ENCODE data around the gene SPNS2. TPM values are rescaled to one million over a fixed set of nuclear protein-coding genes. Genes with fewer than 3 reads are reported as not detected.

The SPNS2 gene
- total and polyA plus RNA-seq, 4 donors = 4.0 to 9.0 (median 5.2) TPM

GRCh38 chr17:4553669-4554068 is 55.0 kb downstream of the SPNS2 start:
- H3K9ac ChIP-seq (ENCODE audit: low read depth in 1 of 2, low read length in 2 of 2) = no peak overlapping the region
- DNase-seq (ENCODE audit: low spot score) = no peak

More at GRCh38 chr17:4553669-4554068, 55.0 kb downstream of the SPNS2 start:
- Histone ChIP-seq H3K27me3 (ENCODE audit: control insufficient read depth in 4 of 4, insufficient read depth in 4 of 4, low read length in 3 of 4) (no peaks in the 10 kb centered on the region), H3K4me1 (ENCODE audit: control insufficient read depth in 4 of 4, insufficient read depth in 4 of 4, low read length in 3 of 4) (peaks cover 2 to 21% (median 12%) of the 10 kb centered on the region in 4 donors), H3K4me3 (ENCODE audit: low read depth in 1 of 3, low read length in 3 of 3) (no peak overlapping the region), H3K9me3 (ENCODE audit: control insufficient read depth in 4 of 4, low read length in 3 of 4) (no peaks in the 10 kb centered on the region), H3K27ac (ENCODE audit: low read depth in 1 of 2, low read length in 2 of 2) (no peak overlapping the region), H3K36me3 (ENCODE audit: control insufficient read depth in 4 of 4, insufficient read depth in 3 of 4, low read depth in 1 of 4, low read length in 3 of 4) (peaks cover 14 to 41% (median 24%) of the 10 kb centered on the region in 4 donors)
- TF ChIP-seq FOXA1 (IDR thresholded peaks at IDR 0.05) = no peak
- TF ChIP-seq NR2F2 (IDR thresholded peaks at IDR 0.05) = no peak
- no peak for TF ChIP-seq RAD21 (IDR thresholded peaks at IDR 0.05)
- TF ChIP-seq GABPA (IDR thresholded peaks at IDR 0.05 in 1 of 2, conservative IDR thresholded peaks at IDR 0.05 in 1 of 2) = no peak
- TF ChIP-seq JUND (IDR thresholded peaks at IDR 0.05) = no peak
- TF ChIP-seq TAF1 (conservative IDR thresholded peaks at IDR 0.05) = no peak
- TF ChIP-seq HNF4G (IDR thresholded peaks at IDR 0.05) = no peak
- no peak for TF ChIP-seq SP1 (IDR thresholded peaks at IDR 0.05)
- no peak for TF ChIP-seq EGR1 (IDR thresholded peaks at IDR 0.05; ENCODE audit: low read depth in 2 of 2)
- TF ChIP-seq REST (IDR thresholded peaks at IDR 0.05) = no peak
- TF ChIP-seq, protein P1, sequence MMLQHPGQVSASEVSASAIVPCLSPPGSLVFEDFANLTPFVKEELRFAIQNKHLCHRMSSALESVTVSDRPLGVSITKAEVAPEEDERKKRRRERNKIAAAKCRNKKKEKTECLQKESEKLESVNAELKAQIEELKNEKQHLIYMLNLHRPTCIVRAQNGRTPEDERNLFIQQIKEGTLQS (IDR thresholded peaks at IDR 0.05) = no peak
- TF ChIP-seq YY1 (IDR thresholded peaks at IDR 0.05) = no peak
- no peak for TF ChIP-seq FOXA2 (IDR thresholded peaks at IDR 0.05)
- no peak for TF ChIP-seq HNF4A (conservative IDR thresholded peaks at IDR 0.05)
- TF ChIP-seq CTCF (IDR thresholded peaks at IDR 0.05; ENCODE audit: low read depth, low read length, missing input control) = no peak
- TF ChIP-seq, protein P2, sequence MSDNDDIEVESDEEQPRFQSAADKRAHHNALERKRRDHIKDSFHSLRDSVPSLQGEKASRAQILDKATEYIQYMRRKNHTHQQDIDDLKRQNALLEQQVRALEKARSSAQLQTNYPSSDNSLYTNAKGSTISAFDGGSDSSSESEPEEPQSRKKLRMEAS (IDR thresholded peaks at IDR 0.05) = no peak
- no peak for TF ChIP-seq RXRA (IDR thresholded peaks at IDR 0.05)
- TF ChIP-seq, protein P3, sequence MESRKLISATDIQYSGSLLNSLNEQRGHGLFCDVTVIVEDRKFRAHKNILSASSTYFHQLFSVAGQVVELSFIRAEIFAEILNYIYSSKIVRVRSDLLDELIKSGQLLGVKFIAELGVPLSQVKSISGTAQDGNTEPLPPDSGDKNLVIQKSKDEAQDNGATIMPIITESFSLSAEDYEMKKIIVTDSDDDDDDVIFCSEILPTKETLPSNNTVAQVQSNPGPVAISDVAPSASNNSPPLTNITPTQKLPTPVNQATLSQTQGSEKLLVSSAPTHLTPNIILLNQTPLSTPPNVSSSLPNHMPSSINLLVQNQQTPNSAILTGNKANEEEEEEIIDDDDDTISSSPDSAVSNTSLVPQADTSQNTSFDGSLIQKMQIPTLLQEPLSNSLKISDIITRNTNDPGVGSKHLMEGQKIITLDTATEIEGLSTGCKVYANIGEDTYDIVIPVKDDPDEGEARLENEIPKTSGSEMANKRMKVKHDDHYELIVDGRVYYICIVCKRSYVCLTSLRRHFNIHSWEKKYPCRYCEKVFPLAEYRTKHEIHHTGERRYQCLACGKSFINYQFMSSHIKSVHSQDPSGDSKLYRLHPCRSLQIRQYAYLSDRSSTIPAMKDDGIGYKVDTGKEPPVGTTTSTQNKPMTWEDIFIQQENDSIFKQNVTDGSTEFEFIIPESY (IDR thresholded peaks at IDR 0.05) = no peak
- WGBS = 90% methylated on average over 9 of the region's 9 CpGs

Data from liver (tissue), 9 donors.